Cerebellar cortex (tissue), 1 donor: ENCODE measurements around the gene CIB2.

Source experiments
- DNase-seq: peaks from one replicate; pipeline ENCODE4 v3.0.0-alpha.2; 2015; ENCODE audit warnings: low spot score

CIB2 gene

GRCh38 chr15:78107471-78107870, 23.8 kb downstream of the CIB2 start:
- no peak for DNase-seq

GRCh38 chr15:78105476-78106241, 25.6 kb downstream of the CIB2 start:
- DNase-seq = no peak

- no peak for DNase-seq
Observed at GRCh38 chr15:78104566-78105475, 26.4 kb downstream of the CIB2 start.

- DNase-seq = no peak
Observed at GRCh38 chr15:78104119-78104479, 27.1 kb downstream of the CIB2 start.

- DNase-seq = no peak
Observed at GRCh38 chr15:78103406-78104118, 27.7 kb downstream of the CIB2 start.

GRCh38 chr15:78102741-78103140, 28.5 kb downstream of the CIB2 start:
- no peak for DNase-seq

GRCh38 chr15:78102211-78102610, 29.0 kb downstream of the CIB2 start:
- no peak for DNase-seq

GRCh38 chr15:78101423-78102105, 29.7 kb downstream of the CIB2 start:
- DNase-seq = no peak

GRCh38 chr15:78100886-78101285, 30.4 kb downstream of the CIB2 start:
- DNase-seq = no peak

- DNase-seq = no peak
Observed at GRCh38 chr15:78098131-78098755, 33.0 kb downstream of the CIB2 start.

GRCh38 chr15:78097667-78098066, 33.6 kb downstream of the CIB2 start:
- no peak for DNase-seq

GRCh38 chr15:78093242-78094020, 37.8 kb downstream of the CIB2 start:
- DNase-seq = no peak

GRCh38 chr15:78092261-78093041, 38.8 kb downstream of the CIB2 start, which contains the start of gene SH2D7:
TSS of gene SH2D7 (plus strand) at chr15:78092561. CDS start at chr15:78092585, 24 bp downstream.
- DNase-seq = no peak

GRCh38 chr15:78090422-78091063, 40.7 kb downstream of the CIB2 start:
- DNase-seq = no peak

- DNase-seq = no peak
Observed at GRCh38 chr15:78088773-78089080, 42.5 kb downstream of the CIB2 start.

GRCh38 chr15:78087951-78088772, 43.1 kb downstream of the CIB2 start:
- no peak for DNase-seq

GRCh38 chr15:78085928-78086327, 45.3 kb downstream of the CIB2 start:
- DNase-seq = no peak

- DNase-seq = no peak
Observed at GRCh38 chr15:78084449-78084750, 46.8 kb downstream of the CIB2 start.
